ENCODE results near the gene KIRREL1.

Gene KIRREL1

GRCh38 chr1:158017800-158018595, 24.6 kb downstream of the KIRREL1 start:
- TF ChIP-seq FOXP2 (optimal IDR thresholded peaks at IDR 0.05; ENCODE audit: borderline replicate concordance, extremely low read depth, extremely low read length, insufficient read depth) (no peak), SIN3A (IDR thresholded peaks at IDR 0.05; ENCODE audit: borderline replicate concordance, insufficient read depth, low read length) (no peak), TAF1 (IDR thresholded peaks at IDR 0.05; ENCODE audit: borderline replicate concordance, insufficient read depth, low read length) (no peak), REST (IDR thresholded peaks at IDR 0.05; ENCODE audit: insufficient read depth in 1 of 2, low read depth in 2 of 2, low read length in 2 of 2) (no peak), POLR2AphosphoS5 (IDR thresholded peaks at IDR 0.05; ENCODE audit: low read depth, low read length) (no peak)

GRCh38 chr1:158019171-158019868, 25.9 kb downstream of the KIRREL1 start:
- TF ChIP-seq REST (IDR thresholded peaks at IDR 0.05; ENCODE audit: insufficient read depth in 1 of 2, low read depth in 2 of 2, low read length in 2 of 2) (no peak), FOXP2 (optimal IDR thresholded peaks at IDR 0.05; ENCODE audit: borderline replicate concordance, extremely low read depth, extremely low read length, insufficient read depth) (no peak), SIN3A (IDR thresholded peaks at IDR 0.05; ENCODE audit: borderline replicate concordance, insufficient read depth, low read length) (no peak), TAF1 (IDR thresholded peaks at IDR 0.05; ENCODE audit: borderline replicate concordance, insufficient read depth, low read length) (no peak), POLR2AphosphoS5 (IDR thresholded peaks at IDR 0.05; ENCODE audit: low read depth, low read length) (no peak)

DNA sequence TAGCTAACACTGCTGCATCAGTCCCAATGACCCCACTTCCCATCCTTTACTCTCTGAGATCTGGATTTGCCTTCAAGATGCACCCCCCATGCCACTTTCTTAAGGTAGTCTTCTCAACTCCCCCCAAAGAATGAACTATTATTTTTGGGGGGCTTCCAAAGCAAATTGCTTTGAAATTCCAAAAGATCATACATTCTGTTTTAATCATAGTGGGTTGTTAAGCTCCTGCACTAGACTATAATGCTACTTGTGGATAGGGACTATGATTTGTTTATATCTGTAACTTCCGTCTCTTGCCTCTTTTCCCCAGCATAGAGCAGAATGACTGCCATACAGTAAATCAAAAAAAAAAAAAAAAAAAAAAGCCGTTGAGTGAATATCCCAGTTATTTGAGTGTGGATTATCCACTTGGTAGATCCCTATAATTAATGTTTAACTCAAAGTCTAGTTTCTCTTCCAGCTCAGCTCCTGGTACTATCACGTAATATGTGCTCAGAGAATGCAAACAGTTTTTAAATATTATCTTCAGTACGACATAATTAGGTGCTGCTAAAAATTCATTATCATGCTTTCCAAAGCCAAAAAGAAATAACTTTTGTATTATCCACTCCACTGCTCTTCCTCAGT, 26.9 kb downstream of the KIRREL1 start:
- TF ChIP-seq FOXP2 (optimal IDR thresholded peaks at IDR 0.05; ENCODE audit: borderline replicate concordance, extremely low read depth, extremely low read length, insufficient read depth), result no peak
- TF ChIP-seq SIN3A (IDR thresholded peaks at IDR 0.05; ENCODE audit: borderline replicate concordance, insufficient read depth, low read length), result no peak
- TF ChIP-seq TAF1 (IDR thresholded peaks at IDR 0.05; ENCODE audit: borderline replicate concordance, insufficient read depth, low read length), result no peak
- no peak for TF ChIP-seq REST (IDR thresholded peaks at IDR 0.05; ENCODE audit: insufficient read depth in 1 of 2, low read depth in 2 of 2, low read length in 2 of 2)
- TF ChIP-seq POLR2AphosphoS5 (IDR thresholded peaks at IDR 0.05; ENCODE audit: low read depth, low read length), result no peak

- TF ChIP-seq FOXP2 (optimal IDR thresholded peaks at IDR 0.05; ENCODE audit: borderline replicate concordance, extremely low read depth, extremely low read length, insufficient read depth), result no peak
- TF ChIP-seq POLR2AphosphoS5 (IDR thresholded peaks at IDR 0.05; ENCODE audit: low read depth, low read length), result no peak
- no peak for TF ChIP-seq REST (IDR thresholded peaks at IDR 0.05; ENCODE audit: insufficient read depth in 1 of 2, low read depth in 2 of 2, low read length in 2 of 2)
- no peak for TF ChIP-seq SIN3A (IDR thresholded peaks at IDR 0.05; ENCODE audit: borderline replicate concordance, insufficient read depth, low read length)
- no peak for TF ChIP-seq TAF1 (IDR thresholded peaks at IDR 0.05; ENCODE audit: borderline replicate concordance, insufficient read depth, low read length)
Measured at GRCh38 chr1:158020886-158021620, 27.6 kb downstream of the KIRREL1 start.
